ENCODE data around the gene CELA3B.
"Not testable (repeated sequence)": the region's sequence is repeated elsewhere in the genome, so short reads cannot be mapped to it uniquely, and the experiment has no call there.

The CELA3B gene

GRCh38 chr1:22005261-22006149 lies 28.7 kb downstream of the CELA3B start:
- H3K36me3 ChIP-seq (ENCODE audit: control insufficient read depth, low read depth, low read length); H3K9ac ChIP-seq (ENCODE audit: low read length); H3K4me3 ChIP-seq (ENCODE audit: low read length); H3K27ac ChIP-seq (ENCODE audit: low read length); H3K4me1 ChIP-seq (ENCODE audit: control insufficient read depth, low read depth, low read length); H3K9me3 ChIP-seq (ENCODE audit: control insufficient read depth, low read depth, low read length); H3K27me3 ChIP-seq (ENCODE audit: control insufficient read depth, insufficient read depth, low read length): not testable (repeated sequence)

DNA sequence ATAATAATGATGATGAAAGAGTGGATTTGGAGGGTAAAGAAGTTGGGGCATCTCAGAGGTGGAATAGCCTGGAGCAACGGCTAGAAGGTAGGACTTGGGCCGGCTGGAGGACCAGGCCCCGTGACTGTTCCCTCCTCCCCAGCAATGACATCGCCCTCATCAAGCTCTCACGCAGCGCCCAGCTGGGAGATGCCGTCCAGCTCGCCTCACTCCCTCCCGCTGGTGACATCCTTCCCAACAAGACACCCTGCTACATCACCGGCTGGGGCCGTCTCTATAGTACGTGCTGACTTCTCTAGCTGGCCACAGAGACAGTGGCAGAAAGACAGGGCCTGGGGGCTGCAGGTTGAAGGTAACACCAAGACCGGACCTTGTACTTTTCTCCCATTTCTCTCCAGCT lies 29.9 kb downstream of the CELA3B start:
- H3K4me3 ChIP-seq (ENCODE audit: low read length); H3K9ac ChIP-seq (ENCODE audit: low read length); H3K36me3 ChIP-seq (ENCODE audit: control insufficient read depth, low read depth, low read length); H3K9me3 ChIP-seq (ENCODE audit: control insufficient read depth, low read depth, low read length); H3K4me1 ChIP-seq (ENCODE audit: control insufficient read depth, low read depth, low read length); H3K27me3 ChIP-seq (ENCODE audit: control insufficient read depth, insufficient read depth, low read length); H3K27ac ChIP-seq (ENCODE audit: low read length): not testable (repeated sequence)

DNA sequence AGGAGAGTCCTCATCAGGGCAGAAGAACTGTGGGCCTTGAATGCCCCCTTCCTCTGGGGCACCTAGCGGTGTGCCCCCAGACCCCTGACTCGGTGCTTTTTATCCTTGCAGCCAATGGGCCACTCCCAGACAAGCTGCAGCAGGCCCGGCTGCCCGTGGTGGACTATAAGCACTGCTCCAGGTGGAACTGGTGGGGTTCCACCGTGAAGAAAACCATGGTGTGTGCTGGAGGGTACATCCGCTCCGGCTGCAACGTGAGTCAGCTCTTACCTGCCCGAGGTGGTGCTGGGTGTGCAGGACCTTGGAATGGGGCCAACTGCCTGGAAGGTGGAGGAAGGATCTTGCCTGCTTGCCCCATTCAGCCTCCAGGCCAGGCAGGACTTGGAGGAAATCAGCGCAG lies 30.4 kb downstream of the CELA3B start:
- H3K9ac ChIP-seq (ENCODE audit: low read length); H3K27ac ChIP-seq (ENCODE audit: low read length); H3K9me3 ChIP-seq (ENCODE audit: control insufficient read depth, low read depth, low read length); H3K4me1 ChIP-seq (ENCODE audit: control insufficient read depth, low read depth, low read length); H3K4me3 ChIP-seq (ENCODE audit: low read length); H3K27me3 ChIP-seq (ENCODE audit: control insufficient read depth, insufficient read depth, low read length); H3K36me3 ChIP-seq (ENCODE audit: control insufficient read depth, low read depth, low read length): not testable (repeated sequence)

DNA sequence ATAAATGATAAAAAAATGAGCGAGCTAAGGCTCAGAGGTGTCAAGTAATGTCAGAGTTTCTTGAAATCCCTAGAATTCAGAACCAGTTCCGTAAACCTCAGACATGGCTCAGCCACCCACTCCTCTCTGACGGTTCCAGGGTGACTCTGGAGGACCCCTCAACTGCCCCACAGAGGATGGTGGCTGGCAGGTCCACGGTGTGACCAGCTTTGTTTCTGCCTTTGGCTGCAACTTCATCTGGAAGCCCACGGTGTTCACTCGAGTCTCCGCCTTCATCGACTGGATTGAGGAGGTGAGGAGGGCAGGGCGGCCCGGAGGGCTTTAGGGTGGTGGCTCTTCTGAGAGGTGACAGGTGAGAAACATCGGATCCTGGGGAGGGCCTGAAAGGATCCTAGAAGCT lies 32.7 kb downstream of the CELA3B start:
- H3K4me3 ChIP-seq (ENCODE audit: low read length); H3K27me3 ChIP-seq (ENCODE audit: control insufficient read depth, insufficient read depth, low read length); H3K9ac ChIP-seq (ENCODE audit: low read length); H3K36me3 ChIP-seq (ENCODE audit: control insufficient read depth, low read depth, low read length); H3K27ac ChIP-seq (ENCODE audit: low read length); H3K9me3 ChIP-seq (ENCODE audit: control insufficient read depth, low read depth, low read length); H3K4me1 ChIP-seq (ENCODE audit: control insufficient read depth, low read depth, low read length): not testable (repeated sequence)

- H3K9me3 ChIP-seq (ENCODE audit: control insufficient read depth, low read depth, low read length); H3K4me1 ChIP-seq (ENCODE audit: control insufficient read depth, low read depth, low read length); H3K4me3 ChIP-seq (ENCODE audit: low read length); H3K27me3 ChIP-seq (ENCODE audit: control insufficient read depth, insufficient read depth, low read length); H3K9ac ChIP-seq (ENCODE audit: low read length); H3K27ac ChIP-seq (ENCODE audit: low read length); H3K36me3 ChIP-seq (ENCODE audit: control insufficient read depth, low read depth, low read length): not testable (repeated sequence)
Measured at GRCh38 chr1:22012752-22013151, 35.9 kb downstream of the CELA3B start.

GRCh38 chr1:22014575-22015206 lies 37.9 kb downstream of the CELA3B start:
- not testable (repeated sequence) for H3K9me3 ChIP-seq (ENCODE audit: control insufficient read depth, low read depth, low read length); H3K9ac ChIP-seq (ENCODE audit: low read length); H3K27ac ChIP-seq (ENCODE audit: low read length); H3K36me3 ChIP-seq (ENCODE audit: control insufficient read depth, low read depth, low read length); H3K27me3 ChIP-seq (ENCODE audit: control insufficient read depth, insufficient read depth, low read length); H3K4me1 ChIP-seq (ENCODE audit: control insufficient read depth, low read depth, low read length); H3K4me3 ChIP-seq (ENCODE audit: low read length)

DNA sequence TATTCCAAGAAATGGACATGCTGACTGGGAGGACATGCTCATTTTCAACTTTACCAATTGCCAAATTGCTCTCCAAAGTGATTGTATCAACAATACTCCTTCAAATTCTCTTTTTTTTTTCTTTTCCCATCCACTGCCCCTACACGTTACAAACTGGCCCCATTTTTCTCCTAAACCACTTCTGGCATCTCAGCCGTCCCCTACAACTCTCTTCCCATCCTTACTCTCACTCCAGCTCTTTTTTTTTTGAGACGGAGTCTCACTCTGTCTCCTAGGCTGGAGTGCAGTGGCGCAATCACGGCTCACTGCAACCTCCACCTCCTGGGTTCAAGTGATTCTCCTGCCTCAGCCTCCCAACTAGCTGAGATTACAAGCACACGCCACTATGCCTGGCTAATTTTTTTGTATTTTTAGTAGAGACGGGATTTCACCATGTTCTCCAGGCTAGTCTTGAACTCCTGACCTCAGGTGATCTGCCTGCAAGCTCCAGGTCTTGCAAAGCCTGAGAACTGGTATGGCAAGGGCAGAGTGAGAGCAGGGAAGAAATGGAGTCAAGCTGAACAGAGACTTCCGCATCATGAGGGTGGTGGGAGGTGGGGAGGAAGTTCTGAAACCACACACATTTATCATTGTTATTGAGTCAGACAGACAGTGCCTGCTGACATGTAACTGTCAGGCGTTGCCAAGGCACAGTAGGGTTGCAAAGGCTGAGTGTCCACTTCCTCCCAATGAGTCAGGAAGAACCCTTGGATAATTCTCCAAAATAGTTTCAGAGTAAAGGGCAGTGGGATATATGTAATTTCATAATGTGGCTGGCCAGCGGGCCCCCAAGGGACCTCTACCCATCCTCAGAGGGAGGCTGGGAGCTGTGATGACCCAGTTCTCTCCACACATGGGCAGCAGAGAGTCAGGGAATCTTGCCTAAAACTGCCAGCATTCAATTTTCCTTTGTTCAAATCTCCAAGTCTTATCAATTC lies 42.0 kb downstream of the CELA3B start:
- Histone ChIP-seq H3K27me3 (ENCODE audit: control insufficient read depth, insufficient read depth, low read length) (no peaks in the 10 kb centered on the region), H3K4me3 (ENCODE audit: low read length) (no peak overlapping the region), H3K36me3 (ENCODE audit: control insufficient read depth, low read depth, low read length) (no peaks in the 10 kb centered on the region), H3K4me1 (ENCODE audit: control insufficient read depth, low read depth, low read length) (peaks cover 2% of the 10 kb centered on the region), H3K27ac (ENCODE audit: low read length) (no peak overlapping the region), H3K9me3 (ENCODE audit: control insufficient read depth, low read depth, low read length) (no peaks in the 10 kb centered on the region), H3K9ac (ENCODE audit: low read length) (no peak overlapping the region)

GRCh38 chr1:22021061-22021460 lies 44.2 kb downstream of the CELA3B start:
- no peaks in the 10 kb centered on the region for H3K27me3 ChIP-seq (ENCODE audit: control insufficient read depth, insufficient read depth, low read length)
- peaks cover 11% of the 10 kb centered on the region for H3K4me1 ChIP-seq (ENCODE audit: control insufficient read depth, low read depth, low read length)
- no peak overlapping the region for H3K27ac ChIP-seq (ENCODE audit: low read length)
- H3K9ac ChIP-seq (ENCODE audit: low read length) = no peak overlapping the region
- H3K9me3 ChIP-seq (ENCODE audit: control insufficient read depth, low read depth, low read length) = no peaks in the 10 kb centered on the region
- no peaks in the 10 kb centered on the region for H3K36me3 ChIP-seq (ENCODE audit: control insufficient read depth, low read depth, low read length)
- no peak overlapping the region for H3K4me3 ChIP-seq (ENCODE audit: low read length)

GRCh38 chr1:22024485-22025367 lies 47.9 kb downstream of the CELA3B start:
- H3K4me3 ChIP-seq (ENCODE audit: low read length) = peak overlapping the region; percentile 85
- H3K4me1 ChIP-seq (ENCODE audit: control insufficient read depth, low read depth, low read length) = peaks cover 14% of the 10 kb centered on the region
- peak overlapping the region; percentile 1 for H3K9ac ChIP-seq (ENCODE audit: low read length)
- no peaks in the 10 kb centered on the region for H3K9me3 ChIP-seq (ENCODE audit: control insufficient read depth, low read depth, low read length)
- H3K27me3 ChIP-seq (ENCODE audit: control insufficient read depth, insufficient read depth, low read length) = no peaks in the 10 kb centered on the region
- no peak overlapping the region for H3K27ac ChIP-seq (ENCODE audit: low read length)
- peaks cover under 1% of the 10 kb centered on the region for H3K36me3 ChIP-seq (ENCODE audit: control insufficient read depth, low read depth, low read length)

DNA sequence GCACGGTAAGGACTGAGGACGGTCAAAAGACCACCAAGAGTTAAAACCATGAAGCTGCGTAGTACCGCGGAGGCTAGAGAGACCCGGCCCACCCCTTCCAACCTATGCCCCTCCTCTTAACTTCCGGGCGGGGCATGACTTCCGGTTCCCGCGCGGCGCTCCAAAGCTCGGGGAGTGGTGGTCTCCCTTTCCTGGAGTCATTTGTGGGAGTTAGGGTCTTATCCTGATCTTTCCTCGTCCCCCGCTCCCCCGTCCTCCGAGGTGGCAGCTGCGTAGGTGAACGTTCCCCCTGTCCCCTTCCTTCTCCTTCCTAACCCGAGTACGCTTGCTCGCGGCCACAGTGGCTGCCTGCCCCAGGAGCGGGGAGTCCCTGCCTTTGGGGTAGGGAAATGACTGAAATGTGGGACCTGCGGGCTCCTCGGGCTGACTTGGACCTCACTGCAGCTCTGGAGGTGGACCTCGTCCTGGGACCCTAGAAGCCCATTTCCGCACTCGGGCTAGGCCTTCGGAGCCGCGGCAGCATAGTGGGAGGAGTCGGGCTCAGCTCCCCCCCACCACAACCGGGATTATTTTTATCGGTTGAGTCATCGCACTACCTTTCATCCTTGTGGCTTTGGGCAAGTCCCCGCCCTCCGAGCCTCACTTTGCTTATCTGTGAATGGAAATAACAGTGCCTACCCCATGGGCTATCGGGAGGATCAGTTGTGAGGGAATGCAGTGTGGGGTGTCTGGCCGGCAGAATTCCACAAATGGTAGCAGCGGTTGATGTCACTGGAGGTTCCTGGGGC lies 48.7 kb downstream of the CELA3B start:
- Histone ChIP-seq H3K36me3 (ENCODE audit: control insufficient read depth, low read depth, low read length) (peaks cover 6% of the 10 kb centered on the region), H3K27ac (ENCODE audit: low read length) (peak overlapping the region; percentile 67), H3K4me1 (ENCODE audit: control insufficient read depth, low read depth, low read length) (peaks cover 14% of the 10 kb centered on the region), H3K4me3 (ENCODE audit: low read length) (peak overlapping the region; percentile 85), H3K27me3 (ENCODE audit: control insufficient read depth, insufficient read depth, low read length) (no peaks in the 10 kb centered on the region), H3K9me3 (ENCODE audit: control insufficient read depth, low read depth, low read length) (no peaks in the 10 kb centered on the region), H3K9ac (ENCODE audit: low read length) (peak overlapping the region; percentile 87)
